GM18858 (cell line): ENCODE measurements around the gene FAM118A.
"Not testable (repeated sequence)": the region's sequence is repeated elsewhere in the genome, so short reads cannot be mapped to it uniquely, and the experiment has no call there.

Experiments used
- ATAC-seq: cut with Tn5 transposase; IDR thresholded peaks from one replicate; pipeline ENCODE4 v1.9.1; 2021; ENCODE audit not compliant: unreplicated experiment

FAM118A gene

GRCh38 chr22:45359627-45360026 lies 49.9 kb downstream of the FAM118A start:
- no peak for ATAC-seq

GRCh38 chr22:45366713-45367112 lies 57.0 kb downstream of the FAM118A start:
- no peak for ATAC-seq

GRCh38 chr22:45373592-45373991 lies 63.9 kb downstream of the FAM118A start:
- not testable (repeated sequence) for ATAC-seq

- no peak for ATAC-seq
These were observed 66.3 kb downstream of the FAM118A start for GRCh38 chr22:45376009-45376408.

GRCh38 chr22:45376703-45377102 lies 67.0 kb downstream of the FAM118A start:
- no peak for ATAC-seq

GRCh38 chr22:45381348-45381747 lies 71.6 kb downstream of the FAM118A start:
- no peak for ATAC-seq

- ATAC-seq: no peak
These were observed 79.8 kb downstream of the FAM118A start for GRCh38 chr22:45389546-45389945.
